Hematopoietic multipotent progenitor cell treated with erythropoietin and hydrocortisone succinate and interleukin-3 and kit ligand, for 17 days (in vitro differentiated cells): Measurements from ENCODE around the gene MARCO.
"Not testable (repeated sequence)": the region's sequence is repeated elsewhere in the genome, so short reads cannot be mapped to it uniquely, and the experiment has no call there.

ENCODE experiments used
- DNase-seq: peaks from one replicate; pipeline ENCODE4 v3.0.0-alpha.2; 2015; ENCODE audit warnings: low spot score

Gene MARCO

DNA sequence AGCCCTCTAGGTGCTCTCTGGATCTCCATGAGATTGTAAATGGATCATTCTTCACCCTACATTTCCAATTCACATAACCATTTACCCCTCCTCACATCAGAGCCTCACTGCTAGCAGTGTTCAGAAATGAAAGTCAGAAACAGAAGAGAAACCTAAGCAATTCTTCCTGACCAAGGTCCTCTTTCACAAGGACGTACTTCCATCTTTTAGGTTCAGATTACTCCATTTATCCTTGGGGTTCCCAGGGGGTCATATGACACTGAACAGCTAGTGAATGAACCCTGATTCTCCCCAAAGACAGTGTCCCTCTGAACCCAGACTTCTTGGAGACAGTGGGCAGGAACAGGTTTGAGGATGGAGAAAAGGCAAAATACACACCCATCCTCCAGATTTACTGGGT is 12.9 kb upstream of the MARCO start:
- DNase-seq: no peak

DNA sequence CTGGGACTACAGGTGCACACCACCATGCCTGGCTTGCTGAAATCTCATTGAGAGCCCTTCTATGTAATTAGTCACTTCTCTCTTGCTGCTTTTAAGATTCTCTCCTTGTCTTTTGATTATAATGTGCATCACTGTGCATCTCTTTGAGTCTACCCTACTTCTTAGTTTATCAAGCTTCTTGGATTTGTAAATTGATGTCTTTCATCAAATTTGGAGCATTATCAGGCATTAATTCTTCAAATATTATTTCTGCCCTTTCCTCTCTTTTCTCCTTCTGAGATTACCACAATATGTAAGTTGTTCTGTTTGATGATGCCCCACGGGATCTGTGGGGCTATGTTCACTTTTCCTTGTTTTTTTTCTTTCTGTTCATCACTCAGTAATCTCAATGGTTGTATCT is 9.0 kb upstream of the MARCO start:
- DNase-seq: no peak

DNA sequence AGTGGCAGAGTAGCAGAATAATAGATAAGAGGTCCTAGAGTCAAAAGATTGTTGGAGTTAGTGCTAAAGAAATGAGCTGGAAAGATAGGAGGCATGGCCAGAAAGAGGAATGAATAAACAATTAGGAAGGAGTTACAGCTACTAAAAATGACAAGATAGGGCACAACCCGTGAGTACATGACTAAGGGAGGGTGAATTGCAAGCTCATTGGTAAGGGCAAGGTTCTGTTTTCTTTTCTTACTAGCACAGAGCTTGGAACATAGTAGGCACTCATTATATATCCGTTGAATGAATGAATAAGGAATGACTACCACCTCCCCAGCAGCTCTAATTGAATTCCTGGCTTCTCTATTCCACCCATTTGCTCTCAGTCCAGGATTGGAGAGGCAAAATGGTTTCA is 5.7 kb upstream of the MARCO start:
- no peak for DNase-seq

DNA sequence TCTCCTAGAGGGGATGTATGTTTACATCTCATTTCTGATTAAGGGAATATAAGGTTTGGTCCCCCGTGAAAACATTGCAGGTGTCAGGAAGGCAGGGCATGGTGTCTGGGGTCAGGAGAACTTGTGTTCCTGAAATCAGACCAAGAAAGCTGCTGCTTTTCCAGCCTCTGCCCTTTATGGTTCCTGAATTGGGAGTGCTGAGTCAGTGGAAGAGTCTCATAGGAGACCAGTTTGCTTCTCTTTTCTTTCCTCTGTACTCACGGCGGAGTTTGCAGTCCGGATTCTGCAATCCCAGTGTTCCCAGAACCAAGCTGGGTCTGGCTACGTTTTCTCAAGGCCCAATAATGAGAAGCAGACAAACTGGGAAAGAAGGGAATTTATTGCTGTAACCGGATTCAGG is 5.1 kb upstream of the MARCO start:
- no peak for DNase-seq

DNA sequence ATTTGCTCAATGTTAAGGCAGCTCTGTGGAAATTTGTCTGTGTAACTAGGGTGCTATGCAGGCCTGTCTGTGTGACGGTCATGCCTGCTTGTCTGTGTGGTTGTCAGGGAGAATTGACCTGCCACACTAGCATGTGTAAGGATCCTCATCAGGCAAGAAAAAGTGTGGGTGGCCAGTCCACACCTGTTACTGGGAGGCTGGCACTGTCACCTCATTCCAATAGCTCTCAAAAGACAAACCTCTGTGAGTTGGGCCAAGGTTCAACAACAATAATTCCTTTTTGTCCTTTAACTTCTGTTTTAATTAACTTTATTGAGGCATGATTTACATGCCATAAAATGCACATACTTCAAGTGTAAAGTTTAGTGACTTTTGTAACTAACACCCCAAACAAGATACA is 4.2 kb upstream of the MARCO start:
- DNase-seq: no peak

DNA sequence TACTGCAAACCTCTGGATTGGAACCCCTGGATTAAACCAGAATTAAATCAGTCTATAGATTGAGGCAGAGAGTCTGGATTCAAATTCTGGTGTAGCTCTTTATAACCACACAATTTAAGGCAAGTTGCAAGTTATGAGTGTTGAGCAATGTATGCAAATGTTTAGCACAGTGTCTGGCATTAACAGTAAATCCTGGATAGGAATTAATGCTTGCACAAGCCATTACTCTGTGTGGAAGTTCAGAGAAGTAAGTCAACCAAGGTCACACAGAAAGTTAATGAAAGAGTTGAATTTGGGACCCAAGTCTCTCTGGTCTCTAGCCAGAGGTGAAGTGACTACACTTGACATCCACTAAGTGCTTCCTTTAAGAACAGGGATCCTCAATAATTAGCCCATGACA is 2.0 kb upstream of the MARCO start:
- no peak for DNase-seq

DNA sequence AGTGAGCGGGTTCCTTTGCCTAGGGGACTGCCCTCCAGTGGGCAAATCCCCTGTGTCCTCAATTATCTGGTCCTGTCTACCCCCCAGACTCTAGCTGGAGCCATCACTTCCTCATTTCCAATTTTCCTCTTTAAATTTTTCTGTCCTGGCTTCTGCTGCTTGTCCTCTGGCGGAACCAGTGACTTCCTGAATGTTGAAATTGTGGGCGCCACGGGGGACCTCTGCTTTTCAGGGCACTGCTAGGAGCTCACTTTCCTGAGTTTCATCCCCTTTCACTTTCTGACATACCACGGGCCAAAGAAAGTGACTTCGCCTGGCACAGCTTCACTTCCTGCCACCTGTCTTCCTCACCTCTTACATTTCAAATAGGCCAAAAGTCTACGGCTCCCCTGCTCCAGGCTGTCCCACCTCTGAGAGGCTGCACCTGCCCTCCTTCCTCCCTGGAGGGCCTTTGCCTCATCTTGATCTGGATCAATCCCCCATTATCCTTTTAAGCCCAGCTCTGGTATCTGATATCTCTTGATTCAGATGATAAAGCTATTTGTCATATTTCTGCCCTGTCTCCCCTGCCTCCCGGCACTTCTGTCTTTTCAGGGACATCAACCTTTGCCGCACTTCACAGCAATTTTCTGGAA is 1.4 kb upstream of the MARCO start:
- DNase-seq: no peak

DNA sequence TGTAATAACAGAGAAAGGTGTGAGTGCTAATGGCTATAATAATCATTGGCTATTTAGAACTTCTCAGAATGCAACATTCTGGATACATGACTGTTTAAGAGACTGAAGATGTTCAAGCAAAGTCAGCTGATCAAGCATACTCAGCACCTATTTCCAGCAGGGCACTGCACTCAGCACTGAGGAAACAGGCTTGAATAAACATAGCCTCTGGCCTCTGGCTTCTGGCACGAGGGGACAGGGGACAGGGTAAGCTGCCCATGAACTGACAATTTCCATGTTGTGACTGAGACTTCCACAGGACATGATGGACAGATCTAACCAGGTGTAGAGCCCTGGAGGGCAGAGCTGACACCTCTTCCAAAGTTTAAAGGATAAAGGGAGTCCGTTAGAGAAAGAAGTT is 1.3 kb downstream of the MARCO start:
- no peak for DNase-seq

DNA sequence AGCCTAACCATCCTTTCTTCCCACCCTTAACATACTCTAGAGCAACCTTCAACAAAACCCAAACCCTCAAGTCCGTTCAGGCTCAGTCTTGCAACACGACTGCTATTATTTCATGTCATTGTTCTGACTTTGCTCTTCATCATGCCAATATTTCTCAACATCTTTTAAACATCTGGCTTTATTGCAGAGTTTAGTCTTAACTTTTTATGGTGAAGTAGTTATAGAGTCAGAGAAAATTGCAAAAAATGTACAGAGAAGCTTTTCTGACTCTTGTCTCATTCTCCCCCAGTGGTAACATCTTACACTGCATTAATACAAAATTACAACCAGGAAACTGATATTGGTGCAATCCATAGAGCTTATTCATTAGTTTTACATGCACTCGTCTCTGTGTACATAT is 3.9 kb downstream of the MARCO start:
- no peak for DNase-seq

DNA sequence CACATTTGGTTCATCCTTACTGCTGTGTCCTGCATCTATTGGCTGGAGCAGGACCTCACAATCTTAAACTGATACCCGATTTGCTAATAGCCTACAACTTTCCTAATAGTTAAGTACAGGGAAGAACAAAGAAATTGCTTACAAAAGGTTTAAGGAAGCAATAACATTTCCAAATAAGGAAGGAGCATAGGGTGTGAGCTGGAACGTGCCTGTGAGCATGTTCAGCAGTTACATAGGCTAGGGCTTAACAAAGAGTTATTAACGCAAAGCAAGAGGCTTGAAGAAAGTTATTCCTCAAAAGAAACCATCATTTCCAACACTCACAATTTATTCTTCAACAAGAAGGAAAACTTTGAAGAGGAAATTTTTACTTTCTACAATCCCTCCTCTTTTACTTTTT is 6.3 kb downstream of the MARCO start:
- not testable (repeated sequence) for DNase-seq

DNA sequence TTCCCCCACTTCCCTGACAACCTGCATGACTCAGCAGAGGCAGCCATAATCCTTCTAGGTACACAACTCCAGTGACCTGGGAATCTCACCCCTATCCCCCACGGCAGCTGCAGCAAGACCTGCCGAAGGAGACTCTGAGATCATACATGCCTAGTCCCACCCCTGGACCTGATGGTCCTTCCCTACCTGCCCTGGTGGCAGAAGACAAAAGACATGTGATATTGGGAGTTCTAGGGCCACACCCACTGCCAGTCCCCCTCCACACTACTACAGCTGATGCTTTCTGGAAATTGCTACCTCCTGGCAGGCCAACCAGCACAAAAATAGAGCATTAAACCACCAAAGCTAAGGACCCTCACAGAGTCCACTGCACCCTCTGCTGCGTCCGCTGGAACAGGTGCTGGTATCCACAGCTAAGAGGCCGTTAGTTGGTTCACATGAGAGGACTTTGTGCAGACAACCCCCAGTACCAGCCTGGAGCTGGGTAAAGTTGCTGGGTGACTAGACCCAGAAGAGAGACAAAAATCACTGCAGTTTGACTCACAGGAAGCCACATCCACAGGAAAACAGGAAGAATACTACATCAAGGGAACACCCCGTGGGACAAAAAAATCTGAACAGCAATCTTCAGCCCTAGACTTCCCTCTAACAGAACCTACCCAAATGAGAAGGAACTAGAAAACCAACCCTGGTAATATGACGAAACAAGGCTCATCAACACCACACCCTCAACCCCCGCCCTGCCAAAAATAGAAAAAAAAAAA is 12.5 kb downstream of the MARCO start:
- DNase-seq: no peak

DNA sequence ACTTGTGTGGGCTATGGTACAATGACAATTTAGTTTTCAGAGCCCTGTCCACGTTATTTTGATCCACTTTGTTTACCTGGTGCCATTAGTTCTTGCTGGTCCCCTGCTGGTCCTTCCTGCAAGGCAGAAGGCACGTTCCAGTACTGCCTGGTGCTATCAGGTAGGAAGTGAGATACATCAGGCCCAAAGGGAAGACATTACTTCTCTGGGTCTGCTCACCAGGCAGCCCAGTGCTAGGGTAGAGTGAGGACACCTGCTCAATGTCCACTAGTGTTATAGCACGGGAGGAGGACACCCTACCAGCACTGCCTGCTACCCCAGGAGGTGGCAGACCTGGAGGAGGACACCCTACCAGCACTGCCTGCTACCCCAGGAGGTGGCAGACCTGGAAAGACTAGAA is 23.7 kb downstream of the MARCO start:
- no peak for DNase-seq

DNA sequence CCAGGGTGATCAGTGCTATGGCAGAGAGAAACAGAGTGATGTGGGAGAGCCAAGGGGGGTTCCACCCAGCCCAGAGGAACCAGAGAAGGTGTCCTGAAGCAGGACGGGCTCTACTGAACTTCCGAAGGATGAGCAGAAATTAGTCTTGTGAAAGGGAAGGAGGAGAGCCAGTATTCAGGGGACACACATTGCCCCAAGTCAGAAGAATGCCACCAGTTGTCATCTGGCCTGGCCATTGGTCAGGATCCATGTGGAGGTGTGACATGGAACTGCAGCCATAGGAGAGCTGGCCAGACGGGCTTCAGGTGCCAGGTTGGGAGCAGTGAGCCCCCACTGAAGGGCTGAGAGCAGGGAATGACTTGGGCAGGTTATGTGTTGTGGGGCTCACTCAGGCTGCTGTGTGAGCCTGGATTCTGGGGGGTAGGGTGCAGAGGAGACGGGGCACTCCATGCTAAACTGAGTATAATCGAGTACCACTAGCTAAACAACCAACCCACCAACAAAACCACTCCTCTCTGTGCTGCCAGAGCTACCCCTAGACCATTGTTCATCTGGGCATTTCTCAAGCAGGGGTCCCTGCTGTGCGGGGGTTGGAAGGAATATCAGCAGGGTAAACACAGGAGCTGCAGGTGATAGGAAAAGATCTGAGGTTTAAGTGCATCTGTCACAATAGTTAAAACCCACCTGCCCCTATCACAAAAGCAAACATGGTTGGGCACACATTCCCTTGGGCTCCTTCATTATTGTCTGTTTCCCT is 25.3 kb downstream of the MARCO start:
- no peak for DNase-seq

DNA sequence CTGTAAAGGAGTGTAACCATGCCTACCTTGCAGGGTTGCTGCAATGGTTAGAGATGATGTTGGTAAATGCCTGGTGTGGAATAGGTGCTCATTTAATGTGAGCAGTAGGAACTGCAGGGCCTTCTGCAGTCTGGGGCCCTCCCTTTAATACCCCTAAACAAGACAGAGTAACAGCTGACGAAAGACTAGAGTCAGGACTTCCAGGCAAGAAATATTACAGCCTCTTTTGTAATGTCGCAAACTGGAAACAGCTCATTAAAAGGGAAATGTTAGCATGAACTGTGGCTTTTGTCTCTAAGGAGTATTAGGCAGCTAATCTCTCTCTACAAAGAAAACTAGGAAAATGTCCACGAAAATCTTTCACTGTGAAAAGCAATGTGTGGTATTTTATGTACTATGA is 26.0 kb downstream of the MARCO start:
- no peak for DNase-seq

DNA sequence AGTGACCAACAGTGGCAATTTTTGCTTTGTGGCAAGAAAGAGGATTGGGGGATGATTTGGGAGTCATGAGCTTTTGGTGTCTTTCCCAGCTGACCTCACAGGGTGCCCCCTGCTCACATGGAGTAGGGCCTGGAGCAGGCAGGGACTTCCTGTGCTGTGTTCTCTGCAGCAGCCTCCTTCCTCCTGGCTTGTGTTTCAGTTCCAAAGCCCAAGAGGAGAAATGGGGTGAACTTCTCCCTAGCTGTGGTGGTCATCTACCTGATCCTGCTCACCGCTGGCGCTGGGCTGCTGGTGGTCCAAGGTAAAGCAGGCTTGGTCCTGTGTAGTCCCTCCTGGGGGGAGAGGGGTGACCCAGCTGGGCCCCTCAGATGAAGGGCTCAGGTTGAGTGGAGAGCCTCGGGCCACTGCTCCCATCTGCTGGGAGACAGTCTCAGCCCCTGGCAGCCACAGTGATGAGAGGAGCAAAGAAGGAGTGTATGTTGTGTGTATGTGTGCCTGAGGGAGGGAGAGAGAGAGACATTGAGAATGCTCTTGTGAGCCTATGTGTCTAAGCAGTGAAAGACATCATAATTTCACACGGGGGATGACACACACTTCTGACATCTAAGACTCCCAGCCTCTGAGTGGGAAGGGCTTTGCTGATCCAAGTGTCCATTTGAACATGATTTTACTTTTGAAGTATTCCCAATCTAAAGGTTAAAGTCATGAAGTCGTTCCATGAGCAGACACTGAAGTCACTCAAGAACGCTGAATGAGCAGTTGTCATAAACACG is 27.2 kb downstream of the MARCO start:
- DNase-seq: no peak

DNA sequence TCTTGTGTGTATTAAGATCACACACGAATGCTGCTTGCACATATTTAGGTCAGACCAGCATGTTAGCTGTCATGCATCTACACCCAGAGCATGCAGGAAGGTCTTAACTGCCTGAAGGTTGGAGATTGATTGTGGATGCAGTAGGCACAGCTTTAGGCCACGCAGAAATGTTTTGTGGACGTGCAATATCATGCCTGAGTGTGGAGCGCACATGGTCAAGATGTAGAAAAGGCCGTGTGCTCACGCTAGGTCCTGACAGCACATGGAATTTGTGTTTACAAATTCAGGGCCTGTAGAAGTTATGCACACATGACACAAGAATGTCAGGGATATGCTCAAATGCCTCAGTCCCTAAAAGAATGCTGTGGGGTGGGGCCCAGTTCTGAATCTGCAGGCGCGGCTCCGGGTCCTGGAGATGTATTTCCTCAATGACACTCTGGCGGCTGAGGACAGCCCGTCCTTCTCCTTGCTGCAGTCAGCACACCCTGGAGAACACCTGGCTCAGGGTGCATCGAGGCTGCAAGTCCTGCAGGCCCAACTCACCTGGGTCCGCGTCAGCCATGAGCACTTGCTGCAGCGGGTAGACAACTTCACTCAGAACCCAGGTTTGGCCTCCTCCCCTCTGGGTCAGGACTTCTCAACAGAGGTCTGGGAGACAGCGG is 27.9 kb downstream of the MARCO start:
- DNase-seq: no peak

DNA sequence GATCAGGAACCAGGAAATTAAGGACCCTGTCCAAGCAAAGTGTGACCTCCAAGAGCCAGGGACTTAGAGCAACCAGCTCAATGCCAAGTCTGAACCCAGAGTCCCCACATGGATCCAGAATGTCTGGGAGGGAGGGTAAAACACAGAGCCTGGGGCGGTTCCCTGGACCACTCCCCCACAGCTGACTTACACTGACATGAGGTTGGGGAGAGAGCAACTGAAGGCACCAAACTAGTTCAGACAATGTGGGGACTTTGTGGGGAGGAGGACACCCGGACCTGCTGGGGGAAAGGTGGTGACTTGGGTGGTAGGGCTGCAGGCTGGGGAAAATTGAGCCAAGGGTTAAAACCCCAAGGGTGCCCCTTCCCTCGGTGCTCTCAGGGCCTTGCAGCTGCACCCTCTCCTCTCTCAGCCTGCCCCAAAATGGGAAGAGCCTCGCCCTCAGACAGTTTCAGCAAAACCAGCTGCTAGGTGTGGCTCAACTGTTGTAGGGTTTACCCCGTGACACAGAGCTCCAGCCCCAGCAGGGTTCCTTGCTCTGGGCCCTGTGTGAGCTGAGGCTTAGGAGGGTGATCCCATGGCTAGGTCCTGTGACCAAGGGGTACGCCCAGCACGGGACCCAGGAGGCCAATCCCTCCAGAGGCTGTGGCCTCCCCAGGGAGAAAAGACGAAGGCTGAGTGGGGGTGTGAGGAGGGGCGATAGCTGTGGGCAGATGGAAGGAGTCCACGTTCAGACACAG is 28.6 kb downstream of the MARCO start:
- DNase-seq: no peak

DNA sequence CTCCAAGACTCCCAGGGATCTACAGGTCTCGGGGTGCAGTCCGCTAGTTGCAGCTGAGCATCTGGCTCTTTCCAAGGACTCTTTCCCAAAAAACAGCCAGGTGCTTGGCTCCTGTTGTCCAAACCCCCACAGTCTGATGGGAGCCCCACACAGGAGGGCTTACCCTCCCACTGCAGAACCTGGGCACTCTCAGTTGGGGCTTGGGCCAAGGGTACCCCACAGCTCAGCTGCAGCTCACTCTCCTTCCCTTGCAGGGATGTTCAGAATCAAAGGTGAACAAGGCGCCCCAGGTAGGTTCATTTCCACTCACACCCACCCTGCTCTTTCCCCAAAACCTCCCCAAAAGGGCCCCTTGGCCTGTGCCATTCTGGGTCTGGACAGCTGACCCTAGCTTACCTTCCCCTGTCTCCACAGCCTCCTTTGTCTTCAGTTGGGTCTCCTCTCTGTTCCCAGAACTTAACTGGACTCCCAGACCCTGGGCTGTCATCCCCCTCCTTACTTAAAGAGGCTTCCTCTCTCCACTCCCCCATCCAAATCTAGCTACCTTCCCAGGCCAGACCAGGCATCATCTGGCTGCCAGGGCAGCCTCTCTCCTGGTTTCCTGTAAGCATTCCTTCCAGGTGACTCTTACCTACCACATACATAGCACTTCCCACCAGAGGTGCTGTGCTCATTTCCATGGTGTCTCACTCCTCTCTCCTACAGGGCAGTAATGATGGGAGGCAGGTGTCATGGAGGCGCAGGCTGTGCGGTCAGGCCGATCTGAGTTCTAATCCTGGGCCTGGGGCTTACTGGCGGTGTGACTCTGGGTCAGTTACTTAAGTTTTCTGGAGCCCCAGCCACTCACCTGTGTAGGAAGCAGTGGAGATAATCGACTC is 29.5 kb downstream of the MARCO start:
- no peak for DNase-seq

DNA sequence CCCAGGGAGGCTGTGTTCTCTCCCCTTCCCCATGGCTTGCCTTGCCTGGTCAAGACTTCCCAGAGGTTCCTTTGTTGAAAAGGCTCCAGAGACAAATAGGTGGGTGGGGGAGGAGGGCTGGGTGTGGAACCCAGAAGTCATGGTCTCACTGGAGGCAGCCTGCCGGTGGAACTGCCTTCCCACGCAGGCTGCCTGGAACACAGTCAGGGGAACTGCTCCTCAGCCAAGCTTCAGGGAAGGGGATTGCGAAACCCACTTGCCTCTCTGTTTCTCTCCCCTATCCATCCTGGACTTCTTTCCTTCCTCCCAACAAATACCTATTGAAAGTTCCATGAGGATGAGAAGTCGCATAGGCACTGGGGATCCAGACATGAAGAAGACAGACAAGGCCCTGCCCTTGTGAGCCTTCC is 31.6 kb downstream of the MARCO start:
- DNase-seq: no peak
